ENCODE measurements around the gene SH2D2A. TPM values are rescaled to one million over a fixed set of nuclear protein-coding genes. Genes with fewer than 3 reads are reported as not detected.

Gene SH2D2A
- total and polyA plus RNA-seq, 9 of the 15 experiments (the other 6 are each of a cell fraction or from before 2014, with no cell fraction given): 0.89 to 33.6 (median 6.9) TPM

- TF ChIP-seq NFE2L1 (tag; IDR thresholded peaks at IDR 0.05; ENCODE audit: borderline replicate concordance, low read depth) (no peak), MECOM (CRISPR knock-in tag; IDR thresholded peaks at IDR 0.05) (no peak), ZNF431 (CRISPR knock-in tag; IDR thresholded peaks at IDR 0.05) (0 out of 2 replicates have a peak, but pooled peaks have one; percentile 66), ZBTB1 (CRISPR knock-in tag; IDR thresholded peaks at IDR 0.05; ENCODE audit: borderline replicate concordance, low read depth) (peak; percentile 79; the same call in 1 of the 2 replicates), POLR3A (IDR thresholded peaks at IDR 0.05; ENCODE audit: borderline replicate concordance, extremely low read depth, insufficient read depth, insufficient read length) (no peak), RBM15 (IDR thresholded peaks at IDR 0.05; ENCODE audit: insufficient read depth, low read length) (no peak), SIRT6 (IDR thresholded peaks at IDR 0.05; ENCODE audit: low read depth, low read length) (no peak), SP2 (IDR thresholded peaks at IDR 0.05; ENCODE audit: extremely low read depth, low read depth, low read length, poor library complexity, severe bottlenecking) (no peak), ZNF436 (CRISPR knock-in tag; IDR thresholded peaks at IDR 0.05) (no peak), CBX5 (IDR thresholded peaks at IDR 0.05; ENCODE audit: borderline replicate concordance, low read depth) (no peak), SOX6 (IDR thresholded peaks at IDR 0.05) (no peak; the same call in 1 of the 2 replicates), NCOA2 (IDR thresholded peaks at IDR 0.05; ENCODE audit: partially characterized antibody in 2 of 2) (no peak), ZNF778 (CRISPR knock-in tag; IDR thresholded peaks at IDR 0.05) (no peak), TCF3 (CRISPR knock-in tag; IDR thresholded peaks at IDR 0.05) (no peak), CREB3 (tag; conservative IDR thresholded peaks at IDR 0.05; ENCODE audit: low read depth) (peak; percentile 88), CREB3L1 (IDR thresholded peaks at IDR 0.05; ENCODE audit: borderline replicate concordance, low read depth) (peak; percentile 98)
- TF ChIP-seq, protein P1, sequence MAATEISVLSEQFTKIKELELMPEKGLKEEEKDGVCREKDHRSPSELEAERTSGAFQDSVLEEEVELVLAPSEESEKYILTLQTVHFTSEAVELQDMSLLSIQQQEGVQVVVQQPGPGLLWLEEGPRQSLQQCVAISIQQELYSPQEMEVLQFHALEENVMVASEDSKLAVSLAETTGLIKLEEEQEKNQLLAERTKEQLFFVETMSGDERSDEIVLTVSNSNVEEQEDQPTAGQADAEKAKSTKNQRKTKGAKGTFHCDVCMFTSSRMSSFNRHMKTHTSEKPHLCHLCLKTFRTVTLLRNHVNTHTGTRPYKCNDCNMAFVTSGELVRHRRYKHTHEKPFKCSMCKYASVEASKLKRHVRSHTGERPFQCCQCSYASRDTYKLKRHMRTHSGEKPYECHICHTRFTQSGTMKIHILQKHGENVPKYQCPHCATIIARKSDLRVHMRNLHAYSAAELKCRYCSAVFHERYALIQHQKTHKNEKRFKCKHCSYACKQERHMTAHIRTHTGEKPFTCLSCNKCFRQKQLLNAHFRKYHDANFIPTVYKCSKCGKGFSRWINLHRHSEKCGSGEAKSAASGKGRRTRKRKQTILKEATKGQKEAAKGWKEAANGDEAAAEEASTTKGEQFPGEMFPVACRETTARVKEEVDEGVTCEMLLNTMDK (IDR thresholded peaks at IDR 0.05; ENCODE audit: borderline replicate concordance, insufficient read depth, low read depth, low read length, poor library complexity, severe bottlenecking): no peak
- TF ChIP-seq, protein P2, sequence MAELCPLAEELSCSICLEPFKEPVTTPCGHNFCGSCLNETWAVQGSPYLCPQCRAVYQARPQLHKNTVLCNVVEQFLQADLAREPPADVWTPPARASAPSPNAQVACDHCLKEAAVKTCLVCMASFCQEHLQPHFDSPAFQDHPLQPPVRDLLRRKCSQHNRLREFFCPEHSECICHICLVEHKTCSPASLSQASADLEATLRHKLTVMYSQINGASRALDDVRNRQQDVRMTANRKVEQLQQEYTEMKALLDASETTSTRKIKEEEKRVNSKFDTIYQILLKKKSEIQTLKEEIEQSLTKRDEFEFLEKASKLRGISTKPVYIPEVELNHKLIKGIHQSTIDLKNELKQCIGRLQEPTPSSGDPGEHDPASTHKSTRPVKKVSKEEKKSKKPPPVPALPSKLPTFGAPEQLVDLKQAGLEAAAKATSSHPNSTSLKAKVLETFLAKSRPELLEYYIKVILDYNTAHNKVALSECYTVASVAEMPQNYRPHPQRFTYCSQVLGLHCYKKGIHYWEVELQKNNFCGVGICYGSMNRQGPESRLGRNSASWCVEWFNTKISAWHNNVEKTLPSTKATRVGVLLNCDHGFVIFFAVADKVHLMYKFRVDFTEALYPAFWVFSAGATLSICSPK (IDR thresholded peaks at IDR 0.05; ENCODE audit: borderline replicate concordance): no peak
These were observed 49.4 kb downstream of the SH2D2A start, which contains the start of gene PRCC (continued) for GRCh38 chr1:156767101-156767878.

Data from K562 (cell line).